Measurements from ENCODE around the gene CLDN7.
A peak's percentile ranks its signal among the peaks of the same experiment; 100 is the strongest.

CLDN7 gene

GRCh38 chr17:7259555-7259889, 2.8 kb downstream of the CLDN7 start:
- Histone ChIP-seq H3K27ac (no peak overlapping the region), H3K4me3 (no peak overlapping the region)
- TF ChIP-seq CTCF (IDR thresholded peaks at IDR 0.05), result no peak
- DNase-seq (ENCODE audit: low spot score), result no peak

GRCh38 chr17:7258731-7259554, 3.3 kb downstream of the CLDN7 start:
- no peak overlapping the region for H3K27ac ChIP-seq
- no peak overlapping the region for H3K4me3 ChIP-seq
- TF ChIP-seq CTCF (IDR thresholded peaks at IDR 0.05), result no peak
- DNase-seq (ENCODE audit: low spot score), result no peak

GRCh38 chr17:7256766-7257456, 5.4 kb downstream of the CLDN7 start:
- TF ChIP-seq CTCF (IDR thresholded peaks at IDR 0.05), result no peak
- no peak overlapping the region for H3K4me3 ChIP-seq
- H3K27ac ChIP-seq, result no peak overlapping the region
- DNase-seq (ENCODE audit: low spot score), result no peak

GRCh38 chr17:7254511-7254910, 7.8 kb downstream of the CLDN7 start:
- TF ChIP-seq CTCF (IDR thresholded peaks at IDR 0.05), result no peak
- Histone ChIP-seq H3K27ac (no peak overlapping the region), H3K4me3 (no peak overlapping the region)
- no peak for DNase-seq (ENCODE audit: low spot score)

- peak overlapping the region; percentile 95 for H3K4me3 ChIP-seq
- DNase-seq (ENCODE audit: low spot score), result no peak
- peak overlapping the region; percentile 99 for H3K27ac ChIP-seq
- TF ChIP-seq CTCF (IDR thresholded peaks at IDR 0.05), result no peak
Measured at GRCh38 chr17:7253082-7253481, 9.2 kb downstream of the CLDN7 start.

- Histone ChIP-seq H3K4me3 (peak within 1 kb of the TSS; percentile 95), H3K27ac (peak within 1 kb of the TSS; percentile 99)
- TF ChIP-seq CTCF (IDR thresholded peaks at IDR 0.05), result no peak
- DNase-seq (ENCODE audit: low spot score), result peak; percentile 99
Measured at GRCh38 chr17:7252176-7253043, 9.9 kb downstream of the CLDN7 start, which contains the start of gene ELP5. TSS of gene ELP5 (plus strand) at chr17:7252215. CDS start at chr17:7252551, 336 bp downstream.

Measured in coronary artery (tissue), 2 donors.